Dermis blood vessel endothelial cell (primary cell): Measurements from ENCODE around the gene PRR16. TPM values are rescaled to one million over a fixed set of nuclear protein-coding genes. Genes with fewer than 3 reads are reported as not detected.
"Not testable (repeated sequence)": the region's sequence is repeated elsewhere in the genome, so short reads cannot be mapped to it uniquely, and the experiment has no call there.

Source experiments
- DNase-seq: peaks from one replicate; pipeline ENCODE4 v3.0.0; 2010
- total RNA-seq: library from RNA; depleted of rRNA; stranded (reverse); fragments of >200 nt; gene quantifications from 2 replicates; pipeline ENCODE4 v1.2.3, GENCODE V29; 2014

The PRR16 gene
- total RNA-seq, 1 donor from 2014 or later, result not detected

GRCh38 chr5:120678279-120678678 is 214.2 kb downstream of the PRR16 start:
- DNase-seq, result no peak

GRCh38 chr5:120682851-120683250 is 218.8 kb downstream of the PRR16 start:
- no peak for DNase-seq

- DNase-seq, result no peak
These were observed 219.5 kb downstream of the PRR16 start for GRCh38 chr5:120683580-120683979.

- no peak for DNase-seq
These were observed 220.1 kb downstream of the PRR16 start for GRCh38 chr5:120684213-120684612.

- no peak for DNase-seq
These were observed 220.8 kb downstream of the PRR16 start for GRCh38 chr5:120684749-120685415.

- no peak for DNase-seq
These were observed 226.7 kb downstream of the PRR16 start for GRCh38 chr5:120690621-120691407.

- DNase-seq, result no peak
These were observed 228.2 kb downstream of the PRR16 start for GRCh38 chr5:120692325-120692724.

GRCh38 chr5:120695368-120695880 is 231.3 kb downstream of the PRR16 start:
- DNase-seq, result no peak

GRCh38 chr5:120697147-120697546 is 233.0 kb downstream of the PRR16 start:
- no peak for DNase-seq

- DNase-seq, result not testable (repeated sequence)
These were observed 233.7 kb downstream of the PRR16 start for GRCh38 chr5:120697670-120698327.

- not testable (repeated sequence) for DNase-seq
These were observed 236.6 kb downstream of the PRR16 start for GRCh38 chr5:120700653-120701052.

- not testable (repeated sequence) for DNase-seq
These were observed 238.9 kb downstream of the PRR16 start for GRCh38 chr5:120702817-120703538.

GRCh38 chr5:120703918-120704587 is 240.0 kb downstream of the PRR16 start:
- DNase-seq, result no peak

- DNase-seq, result no peak
These were observed 242.8 kb downstream of the PRR16 start for GRCh38 chr5:120706877-120707276.

GRCh38 chr5:120717381-120717780 is 253.3 kb downstream of the PRR16 start:
- DNase-seq, result no peak

GRCh38 chr5:120730214-120730613 is 266.1 kb downstream of the PRR16 start:
- no peak for DNase-seq

- DNase-seq, result no peak
These were observed 269.9 kb downstream of the PRR16 start for GRCh38 chr5:120734033-120734432.

- DNase-seq, result no peak
These were observed 271.0 kb downstream of the PRR16 start for GRCh38 chr5:120735076-120735475.
